ENCODE data around the gene CD80. TPM values are rescaled to one million over a fixed set of nuclear protein-coding genes. Genes with fewer than 3 reads are reported as not detected.

The CD80 gene
- total RNA-seq, 2 donors from 2014 or later: 24.3 to 28.8 TPM

DNA sequence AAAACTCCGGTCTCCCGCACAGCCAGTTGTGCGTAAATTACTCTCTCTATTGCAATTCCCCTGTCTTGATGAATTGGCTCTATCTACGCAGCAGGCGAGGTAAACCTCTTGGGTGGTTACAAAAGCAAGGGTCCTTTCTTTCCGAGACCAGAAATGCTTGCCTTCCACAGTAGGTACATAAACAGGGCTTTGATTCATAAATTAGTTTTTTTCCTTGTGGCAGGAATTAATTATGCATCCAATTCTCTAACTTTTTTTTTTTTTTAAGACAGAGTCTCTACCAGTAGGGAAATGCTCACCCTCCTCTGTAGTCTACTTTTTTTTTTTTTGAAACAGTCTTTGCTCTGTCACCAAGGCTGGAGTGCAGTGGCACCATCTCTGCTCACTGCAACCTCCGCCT lies 16.3 kb downstream of the CD80 start:
- peaks cover 8% of the 10 kb centered on the region for H3K4me1 Mint-ChIP-seq
- H3K4me3 Mint-ChIP-seq: no peak overlapping the region
- H3K27ac Mint-ChIP-seq: no peak overlapping the region
- H3K9me3 Mint-ChIP-seq: no peaks in the 10 kb centered on the region
- no peak for ATAC-seq (replicated peaks)
- H3K36me3 Mint-ChIP-seq (ENCODE audit: low read depth): peaks cover 45% of the 10 kb centered on the region
- H3K27me3 Mint-ChIP-seq: no peaks in the 10 kb centered on the region

- no peaks in the 10 kb centered on the region for H3K9me3 Mint-ChIP-seq
- H3K36me3 Mint-ChIP-seq (ENCODE audit: low read depth): peaks cover 45% of the 10 kb centered on the region
- no peaks in the 10 kb centered on the region for H3K27me3 Mint-ChIP-seq
- H3K4me1 Mint-ChIP-seq: peaks cover 8% of the 10 kb centered on the region
- H3K27ac Mint-ChIP-seq: peak overlapping the region; percentile 6
- no peak for ATAC-seq (replicated peaks)
- H3K4me3 Mint-ChIP-seq: peak overlapping the region; percentile 12
Observed at GRCh38 chr3:119542168-119542767, 17.1 kb downstream of the CD80 start.

DNA sequence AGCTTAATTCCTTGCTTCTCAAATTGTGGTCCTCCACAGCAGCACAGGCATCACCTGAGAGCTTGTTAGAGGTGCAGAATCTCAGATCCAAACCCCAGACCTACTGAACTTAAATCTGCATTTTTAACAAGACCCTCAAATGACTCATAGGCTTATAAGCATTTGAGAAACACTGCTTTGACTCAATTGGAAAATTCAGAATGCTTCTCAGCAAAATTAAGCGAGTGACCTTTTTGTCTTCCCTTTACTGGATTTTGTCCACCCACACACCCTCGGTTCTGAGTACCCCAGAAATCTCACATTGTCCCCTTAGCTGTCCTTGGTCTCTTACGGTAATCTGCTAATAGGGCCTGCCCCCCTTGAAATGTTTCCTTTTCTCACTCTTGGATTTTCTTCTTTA lies 17.9 kb downstream of the CD80 start:
- Mint-ChIP-seq H3K4me3 (peak overlapping the region; percentile 12), H3K4me1 (peaks cover 8% of the 10 kb centered on the region), H3K27me3 (no peaks in the 10 kb centered on the region), H3K36me3 (ENCODE audit: low read depth) (peaks cover 51% of the 10 kb centered on the region), H3K9me3 (no peaks in the 10 kb centered on the region), H3K27ac (peak overlapping the region; percentile 6)
- peak; percentile 39 for ATAC-seq (replicated peaks)

GRCh38 chr3:119538772-119539171 lies 20.6 kb downstream of the CD80 start:
- Mint-ChIP-seq H3K4me1 (peaks cover 8% of the 10 kb centered on the region), H3K36me3 (ENCODE audit: low read depth) (peaks cover 48% of the 10 kb centered on the region), H3K4me3 (no peak overlapping the region)

DNA sequence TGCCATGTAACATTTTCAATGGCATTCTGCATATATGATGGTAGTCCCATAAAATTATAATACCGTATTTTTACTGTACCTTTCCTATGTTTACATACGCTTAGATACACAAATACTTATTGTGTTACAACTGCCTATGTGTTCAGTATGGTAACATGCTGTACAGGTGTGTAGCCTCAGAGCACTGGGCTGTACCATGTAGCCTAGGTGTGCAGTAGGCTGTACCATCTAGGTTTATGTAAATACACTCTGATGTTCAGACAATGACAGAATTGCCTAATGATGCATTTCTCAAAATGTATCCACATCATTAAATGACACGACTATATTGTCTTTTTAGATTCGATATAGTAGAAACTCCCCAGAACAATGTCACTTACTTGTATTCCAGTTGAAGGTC lies 22.7 kb downstream of the CD80 start:
- no peak overlapping the region for H3K27ac Mint-ChIP-seq
- H3K36me3 Mint-ChIP-seq (ENCODE audit: low read depth): peaks cover 54% of the 10 kb centered on the region
- H3K9me3 Mint-ChIP-seq: no peaks in the 10 kb centered on the region

More at GRCh38 chr3:119538772-119539171, 20.6 kb downstream of the CD80 start:
- Mint-ChIP-seq H3K27ac (no peak overlapping the region), H3K27me3 (no peaks in the 10 kb centered on the region), H3K9me3 (no peaks in the 10 kb centered on the region)
- ATAC-seq (replicated peaks): no peak

DNA sequence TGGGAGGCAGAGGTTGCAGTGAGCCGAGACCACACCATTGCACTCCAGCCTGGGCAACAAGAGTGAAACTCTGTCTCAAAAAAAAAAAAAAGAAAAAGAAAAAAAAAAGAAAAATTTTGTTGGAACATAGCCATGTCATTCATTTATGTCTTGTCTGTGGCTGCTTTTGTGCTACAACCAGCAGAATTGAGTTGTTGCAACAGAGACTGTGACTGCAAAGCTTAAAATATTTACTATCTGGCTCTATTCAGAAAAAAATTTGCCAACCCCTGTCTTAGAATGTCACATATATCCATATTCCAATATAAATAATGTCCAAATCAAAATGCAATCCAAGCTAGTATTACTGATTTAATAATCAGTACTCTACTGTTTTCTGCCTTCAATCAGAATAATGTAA lies 25.1 kb downstream of the CD80 start:
- H3K4me1 Mint-ChIP-seq: peaks cover 4% of the 10 kb centered on the region
- no peaks in the 10 kb centered on the region for H3K9me3 Mint-ChIP-seq
- H3K27ac Mint-ChIP-seq: no peak overlapping the region
- peaks cover 70% of the 10 kb centered on the region for H3K36me3 Mint-ChIP-seq (ENCODE audit: low read depth)
- H3K27me3 Mint-ChIP-seq: no peaks in the 10 kb centered on the region
- H3K4me3 Mint-ChIP-seq: no peak overlapping the region
- no peak for ATAC-seq (replicated peaks)

More for the DNA sequence above, 22.7 kb downstream of the CD80 start:
- Mint-ChIP-seq H3K27me3 (no peaks in the 10 kb centered on the region), H3K4me3 (no peak overlapping the region), H3K4me1 (peaks cover 4% of the 10 kb centered on the region)
- ATAC-seq (replicated peaks): no peak

- no peaks in the 10 kb centered on the region for H3K9me3 Mint-ChIP-seq
- H3K4me1 Mint-ChIP-seq: peaks cover 4% of the 10 kb centered on the region
- no peaks in the 10 kb centered on the region for H3K27me3 Mint-ChIP-seq
- H3K27ac Mint-ChIP-seq: no peak overlapping the region
- no peak overlapping the region for H3K4me3 Mint-ChIP-seq
- no peak for ATAC-seq (replicated peaks)
- H3K36me3 Mint-ChIP-seq (ENCODE audit: low read depth): peaks cover 74% of the 10 kb centered on the region
Observed at GRCh38 chr3:119531151-119531550, 28.3 kb downstream of the CD80 start.

GRCh38 chr3:119530456-119530855 lies 29.0 kb downstream of the CD80 start:
- H3K27me3 Mint-ChIP-seq: no peaks in the 10 kb centered on the region
- peak overlapping the region; percentile 68 for H3K27ac Mint-ChIP-seq
- H3K36me3 Mint-ChIP-seq (ENCODE audit: low read depth): peaks cover 78% of the 10 kb centered on the region
- no peak overlapping the region for H3K4me3 Mint-ChIP-seq
- no peaks in the 10 kb centered on the region for H3K9me3 Mint-ChIP-seq
- ATAC-seq (replicated peaks): no peak
- peaks cover 4% of the 10 kb centered on the region for H3K4me1 Mint-ChIP-seq

DNA sequence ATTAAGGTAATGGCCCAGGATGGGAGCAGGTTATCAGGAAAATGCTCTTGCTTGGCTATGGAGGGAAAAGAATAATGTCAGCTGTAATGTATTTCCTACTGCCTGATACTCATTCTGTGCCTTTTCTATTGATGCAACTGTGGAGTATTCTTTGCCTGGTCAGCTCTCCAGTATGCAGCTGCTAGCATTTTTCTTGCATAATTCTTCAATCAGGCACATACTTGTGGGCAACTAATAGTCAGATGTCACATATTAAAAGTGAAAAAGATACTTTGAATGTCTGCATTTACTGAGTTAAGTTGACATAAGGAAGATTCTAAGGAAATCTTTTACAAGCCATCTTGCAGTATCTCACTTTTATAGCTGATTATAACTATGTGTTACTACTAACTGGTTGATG lies 29.5 kb downstream of the CD80 start:
- Mint-ChIP-seq H3K27me3 (no peaks in the 10 kb centered on the region), H3K27ac (peak overlapping the region; percentile 68), H3K4me1 (peaks cover 4% of the 10 kb centered on the region), H3K36me3 (ENCODE audit: low read depth) (peaks cover 78% of the 10 kb centered on the region), H3K9me3 (no peaks in the 10 kb centered on the region), H3K4me3 (no peak overlapping the region)
- ATAC-seq (replicated peaks): no peak

DNA sequence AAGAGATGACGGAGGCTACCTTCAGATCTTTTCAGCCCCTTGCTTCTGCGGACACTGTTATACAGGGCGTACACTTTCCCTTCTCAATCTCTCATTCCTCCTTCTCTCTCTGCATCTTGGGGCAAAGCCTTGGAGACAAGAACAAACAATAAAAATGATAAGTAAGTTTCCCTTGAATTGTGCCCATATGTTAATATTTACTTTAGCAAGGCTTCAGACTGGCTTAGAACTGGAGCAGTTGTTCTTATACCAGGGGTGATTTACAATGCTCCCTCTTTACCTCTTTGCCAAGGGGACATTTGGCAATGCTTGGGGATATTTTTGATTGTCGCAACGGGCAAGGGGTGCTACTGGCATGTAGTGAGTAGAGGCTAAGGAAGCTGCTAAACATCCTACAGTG lies 31.7 kb downstream of the CD80 start:
- Mint-ChIP-seq H3K9me3 (no peaks in the 10 kb centered on the region), H3K4me3 (no peak overlapping the region), H3K4me1 (peaks cover 4% of the 10 kb centered on the region), H3K36me3 (ENCODE audit: low read depth) (peaks cover 83% of the 10 kb centered on the region), H3K27me3 (no peaks in the 10 kb centered on the region), H3K27ac (no peak overlapping the region)
- no peak for ATAC-seq (replicated peaks)

- Mint-ChIP-seq H3K36me3 (ENCODE audit: low read depth) (peaks cover 89% of the 10 kb centered on the region), H3K9me3 (no peaks in the 10 kb centered on the region), H3K4me1 (peaks cover under 1% of the 10 kb centered on the region), H3K4me3 (no peak overlapping the region), H3K27ac (no peak overlapping the region), H3K27me3 (no peaks in the 10 kb centered on the region)
- no peak for ATAC-seq (replicated peaks)
Observed at GRCh38 chr3:119524931-119525662, 34.3 kb downstream of the CD80 start.

DNA sequence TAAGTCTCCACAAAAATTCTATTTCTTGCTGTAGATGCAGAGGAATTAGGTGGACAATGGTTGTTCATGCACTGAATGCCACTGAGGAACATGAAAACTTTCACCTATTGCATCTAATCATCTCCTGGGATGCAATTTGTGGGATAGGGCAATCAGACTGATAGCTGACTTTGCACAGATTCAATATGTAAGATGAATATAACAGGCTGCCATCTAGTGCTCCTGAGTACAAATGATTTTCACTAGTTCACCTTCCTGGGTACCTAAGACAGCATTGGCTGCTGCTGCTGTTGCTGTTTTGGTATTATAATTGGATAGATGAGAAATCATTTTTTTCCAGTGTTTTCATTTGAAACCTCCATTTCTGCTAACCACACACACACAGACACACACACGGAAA lies 41.4 kb downstream of the CD80 start:
- no peak overlapping the region for H3K4me3 Mint-ChIP-seq
- no peaks in the 10 kb centered on the region for H3K27me3 Mint-ChIP-seq
- no peaks in the 10 kb centered on the region for H3K9me3 Mint-ChIP-seq

GRCh38 chr3:119517112-119517511 lies 42.3 kb downstream of the CD80 start:
- H3K9me3 Mint-ChIP-seq: no peaks in the 10 kb centered on the region
- H3K4me1 Mint-ChIP-seq: no peaks in the 10 kb centered on the region
- ATAC-seq (replicated peaks): no peak

More for the DNA sequence above, 41.4 kb downstream of the CD80 start:
- no peak overlapping the region for H3K27ac Mint-ChIP-seq
- peaks cover 100% of the 10 kb centered on the region for H3K36me3 Mint-ChIP-seq (ENCODE audit: low read depth)
- ATAC-seq (replicated peaks): no peak
- H3K4me1 Mint-ChIP-seq: no peaks in the 10 kb centered on the region

DNA sequence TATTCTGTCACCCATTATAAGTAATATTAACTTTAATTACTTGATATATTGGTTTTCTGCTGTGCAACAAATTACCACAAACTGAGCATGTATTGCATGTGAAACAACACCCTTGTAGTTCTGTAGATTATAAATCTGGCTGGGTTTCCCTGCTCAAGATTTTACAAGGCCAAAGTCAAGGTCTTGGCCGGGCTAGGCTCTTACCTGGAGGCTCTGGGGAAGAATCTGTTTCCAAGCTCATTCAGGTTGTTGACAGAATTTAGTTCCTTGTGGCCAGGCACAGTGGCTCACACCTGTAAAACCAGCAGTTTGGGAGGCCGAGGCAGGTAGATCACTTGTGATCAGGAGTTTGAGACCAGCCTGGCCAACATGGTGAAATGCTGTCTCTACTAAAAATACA lies 44.8 kb downstream of the CD80 start:
- H3K27me3 Mint-ChIP-seq: no peaks in the 10 kb centered on the region
- H3K36me3 Mint-ChIP-seq (ENCODE audit: low read depth): peaks cover 93% of the 10 kb centered on the region
- H3K4me3 Mint-ChIP-seq: no peak overlapping the region
- peak overlapping the region; percentile 39 for H3K27ac Mint-ChIP-seq
- H3K9me3 Mint-ChIP-seq: no peaks in the 10 kb centered on the region
- H3K4me1 Mint-ChIP-seq: no peaks in the 10 kb centered on the region
- ATAC-seq (replicated peaks): no peak

More at GRCh38 chr3:119517112-119517511, 42.3 kb downstream of the CD80 start:
- Mint-ChIP-seq H3K36me3 (ENCODE audit: low read depth) (peaks cover 98% of the 10 kb centered on the region), H3K27me3 (no peaks in the 10 kb centered on the region), H3K4me3 (no peak overlapping the region), H3K27ac (no peak overlapping the region)

GRCh38 chr3:119510690-119511089 lies 48.7 kb downstream of the CD80 start:
- H3K36me3 Mint-ChIP-seq (ENCODE audit: low read depth): peaks cover 93% of the 10 kb centered on the region
- H3K9me3 Mint-ChIP-seq: no peaks in the 10 kb centered on the region
- no peak for ATAC-seq (replicated peaks)
- H3K27ac Mint-ChIP-seq: no peak overlapping the region
- peaks cover 19% of the 10 kb centered on the region for H3K4me1 Mint-ChIP-seq
- no peaks in the 10 kb centered on the region for H3K27me3 Mint-ChIP-seq
- no peak overlapping the region for H3K4me3 Mint-ChIP-seq
